OCI-LY7 (cell line): ENCODE data around the gene RPS6KA5. TPM values are rescaled to one million over a fixed set of nuclear protein-coding genes. Genes with fewer than 3 reads are reported as not detected.

Source experiments
- BruUV-seq: library from RNA; stranded (reverse); fragments of 400-500 nt; replicated peaks from 2 replicates; lab custom pipeline; 2021; lab: Mats Ljungman, UMichigan
- CTCF ChIA-PET: fragments of 300-600 bp; sonication (Branson Sonifier 250); formaldehyde crosslinking; loops from one replicate; lab custom pipeline; 2022; ENCODE audit warnings: antibody characterized with exemption; ENCODE audit not compliant: unreplicated experiment; lab: Charles Lee
- POLR2A ChIA-PET: fragments of 300-600 bp; sonication (Branson Sonifier 250); formaldehyde crosslinking; loops from one replicate; lab custom pipeline; 2022; ENCODE audit warnings: antibody characterized with exemption; lab: Charles Lee
- DNase-seq: peaks from one replicate; pipeline ENCODE4 v3.0.0-alpha.2; 2015; ENCODE audit warnings: low spot score
- H2AFZ ChIP-seq: fragments of 200-600 bp; sonication (generic), shearing (Covaris generic); 2 replicates; pipeline ENCODE4 v1.6.1; 2014; ENCODE audit warnings: mild to moderate bottlenecking, antibody characterized with exemption, low read length, moderate library complexity
- H3K27ac ChIP-seq: fragments of 200-600 bp; sonication (generic); 2 replicates; pipeline ENCODE4 v1.5.1; 2014; ENCODE audit warnings: mixed run types, low read depth, mild to moderate bottlenecking, moderate library complexity, low read length, inconsistent platforms; ENCODE audit not compliant: poor library complexity, severe bottlenecking
- H3K36me3 ChIP-seq: fragments of 200-600 bp; sonication (generic); 2 replicates; pipeline ENCODE4 v1.6.1; 2014; ENCODE audit warnings: mild to moderate bottlenecking, antibody characterized with exemption, low read length, moderate library complexity, mixed read lengths; ENCODE audit not compliant: insufficient read depth
- H3K4me1 ChIP-seq: fragments of 200-600 bp; sonication (generic); 2 replicates; pipeline ENCODE4 v1.5.1; 2014; ENCODE audit warnings: mild to moderate bottlenecking, low read length; ENCODE audit not compliant: insufficient read depth, poor library complexity, severe bottlenecking
- H3K4me2 ChIP-seq: fragments of 200-600 bp; sonication (generic); 2 replicates; pipeline ENCODE4 v1.6.1; 2014; ENCODE audit warnings: mild to moderate bottlenecking, low read length
- H3K4me3 ChIP-seq: fragments of 200-600 bp; sonication (generic); 2 replicates; pipeline ENCODE4 v1.5.1; 2014; ENCODE audit warnings: mild to moderate bottlenecking, low read depth, low read length; ENCODE audit not compliant: poor library complexity, severe bottlenecking
- H3K79me2 ChIP-seq: fragments of 200-600 bp; sonication (generic); 2 replicates; pipeline ENCODE4 v1.6.1; 2016; ENCODE audit warnings: low read depth, mild to moderate bottlenecking, low read length, moderate library complexity, mixed read lengths; ENCODE audit not compliant: insufficient read depth
- H3K9me2 ChIP-seq: fragments of 200-600 bp; sonication (generic); 2 replicates; pipeline ENCODE4 v1.6.1; 2016; ENCODE audit warnings: mild to moderate bottlenecking, low read length, mixed read lengths; ENCODE audit not compliant: insufficient read depth
- H3K9me3 ChIP-seq: fragments of 200-600 bp; sonication (generic); 2 replicates; pipeline ENCODE4 v1.6.1; 2014; ENCODE audit warnings: mild to moderate bottlenecking, mixed run types, low read length, mixed read lengths
- H4K20me1 ChIP-seq: fragments of 200-600 bp; sonication (generic); 2 replicates; pipeline ENCODE4 v1.6.1; 2014; ENCODE audit warnings: mild to moderate bottlenecking, antibody characterized with exemption, low read length, moderate library complexity, mixed read lengths; ENCODE audit not compliant: insufficient read depth
- CTCF ChIP-seq: fragments of 200-600 bp; sonication (generic); conservative IDR thresholded peaks from 2 replicates; pipeline ENCODE4 v1.5.1; 2014; ENCODE audit warnings: mild to moderate bottlenecking, antibody characterized with exemption, low read length, moderate library complexity, mixed read lengths
- EZH2phosphoT487 ChIP-seq: fragments of 200-600 bp; sonication (generic); IDR thresholded peaks from 2 replicates; pipeline ENCODE4 v1.6.1; 2018; ENCODE audit warnings: low read depth, borderline replicate concordance, mild to moderate bottlenecking, mixed run types, antibody characterized with exemption, low read length, moderate library complexity, mixed read lengths
- intact Hi-C: fragments of 100-400 bp; cut with micrococcal nuclease; formaldehyde crosslinking; loops from one replicate; pipeline ENCODE4 v1.10.0; 2022; ENCODE audit not compliant: unreplicated experiment
- total RNA-seq, 2 experiments: library from RNA; depleted of rRNA in 1 of 2; stranded (reverse); fragments of >200 nt in 1 of 2; shearing (Covaris generic) in 1 of 2; gene quantifications; 2 replicates each; pipeline ENCODE4 v1.2.3, GENCODE V29; 2014 to 2022

The RPS6KA5 gene
- total RNA-seq, 2 experiments from 2014 or later: 9.6 to 12.7 TPM

GRCh38 chr14:90808759-90809529 is 251.5 kb downstream of the RPS6KA5 start:
- BruUV-seq: no TSS peak
- Histone ChIP-seq H3K4me2 (no peak overlapping the region), H3K4me1 (no peaks in the 10 kb centered on the region), H3K9me3 (no peaks in the 10 kb centered on the region), H2AFZ (no peak overlapping the region), H4K20me1 (no peaks in the 10 kb centered on the region), H3K4me3 (no peak overlapping the region), H3K36me3 (no peaks in the 10 kb centered on the region), H3K27ac (no peak overlapping the region), H3K79me2 (no peaks in the 10 kb centered on the region), H3K9me2 (no peaks in the 10 kb centered on the region)
- DNase-seq: no peak
- ChIA-PET POLR2A (no interaction called here), CTCF (no interaction called here)
- intact Hi-C loops: no loop called here
- TF ChIP-seq EZH2phosphoT487 (no peak), CTCF (no peak)

GRCh38 chr14:90807060-90807459 is 253.4 kb downstream of the RPS6KA5 start:
- H3K36me3 ChIP-seq: no peaks in the 10 kb centered on the region
- no peaks in the 10 kb centered on the region for H3K4me1 ChIP-seq
- no peak overlapping the region for H2AFZ ChIP-seq
- DNase-seq: no peak
- intact Hi-C loops: no loop called here
- H3K4me3 ChIP-seq: no peak overlapping the region
- no peak overlapping the region for H3K4me2 ChIP-seq
- POLR2A ChIA-PET: no interaction called here
- no peaks in the 10 kb centered on the region for H3K79me2 ChIP-seq
- H3K27ac ChIP-seq: no peak overlapping the region
- H3K9me3 ChIP-seq: no peaks in the 10 kb centered on the region
- CTCF ChIA-PET: no interaction called here
- H4K20me1 ChIP-seq: no peaks in the 10 kb centered on the region
- no peak for TF ChIP-seq EZH2phosphoT487
- TF ChIP-seq CTCF: no peak
- H3K9me2 ChIP-seq: no peaks in the 10 kb centered on the region
- BruUV-seq: no TSS peak
